DMS 273 (cell line): ENCODE results near the gene OR52B6.
"Not testable (repeated sequence)": the region's sequence is repeated elsewhere in the genome, so short reads cannot be mapped to it uniquely, and the experiment has no call there.

Experiments
- DNase-seq: peaks from one replicate; lab custom pipeline; 2025; ENCODE audit not compliant: unreplicated experiment; lab: John Stamatoyannopoulos, UW

Gene OR52B6

GRCh38 chr11:5593146-5593545 is 12.5 kb downstream of the OR52B6 start:
- no peak for DNase-seq

- DNase-seq: no peak
Observed at GRCh38 chr11:5596607-5597201, 16.0 kb downstream of the OR52B6 start, which contains the start of gene TRIM6. Gene TRIM6 (plus strand): TSS chr11:5596637. CDS start chr11:5596898, 261 bp downstream.

- DNase-seq: no peak
Observed at GRCh38 chr11:5597953-5598352, 17.3 kb downstream of the OR52B6 start.

DNA sequence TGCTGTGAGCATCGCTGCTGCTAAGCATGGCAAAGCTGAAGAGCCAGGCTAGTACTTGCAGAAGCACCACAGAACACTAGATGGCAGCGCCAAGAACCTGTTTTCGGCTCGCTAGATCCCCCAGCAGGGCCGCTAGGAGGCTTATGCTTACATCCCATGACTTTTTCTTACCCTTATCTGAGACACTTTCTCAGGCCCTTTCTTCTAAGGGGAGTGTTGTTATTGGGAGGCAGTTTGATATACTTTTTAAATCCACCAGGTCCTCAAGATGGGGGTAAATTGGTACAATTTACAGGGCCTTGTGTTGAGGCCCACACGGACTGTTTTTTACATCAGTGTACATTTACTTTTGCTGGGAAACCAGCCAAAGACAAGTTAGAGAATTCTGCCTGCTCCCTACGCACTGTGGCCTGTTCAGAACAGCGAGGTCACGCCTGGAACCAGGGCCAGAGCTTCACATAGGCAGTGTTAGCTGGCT is 19.7 kb downstream of the OR52B6 start:
- peak; percentile 72 for DNase-seq

DNA sequence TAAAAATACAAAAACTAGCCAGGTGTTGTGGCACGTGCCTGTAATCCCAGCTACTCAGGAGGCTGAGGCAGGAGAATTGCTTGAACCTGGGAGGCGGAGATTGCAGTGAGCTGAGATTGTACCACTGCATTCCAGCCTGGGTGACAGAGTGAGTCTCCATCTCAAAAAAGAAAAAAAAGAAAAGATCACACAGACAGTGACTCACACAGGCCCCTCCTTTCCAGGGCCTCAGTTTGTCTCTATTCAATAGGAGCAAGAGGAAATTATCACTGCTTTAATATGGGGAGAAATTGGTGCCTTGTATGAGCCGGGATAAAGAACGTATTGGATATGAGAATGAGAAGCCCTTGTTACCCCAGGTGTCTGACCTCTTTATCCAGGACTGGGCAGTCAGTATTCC is 22.1 kb downstream of the OR52B6 start:
- not testable (repeated sequence) for DNase-seq

DNA sequence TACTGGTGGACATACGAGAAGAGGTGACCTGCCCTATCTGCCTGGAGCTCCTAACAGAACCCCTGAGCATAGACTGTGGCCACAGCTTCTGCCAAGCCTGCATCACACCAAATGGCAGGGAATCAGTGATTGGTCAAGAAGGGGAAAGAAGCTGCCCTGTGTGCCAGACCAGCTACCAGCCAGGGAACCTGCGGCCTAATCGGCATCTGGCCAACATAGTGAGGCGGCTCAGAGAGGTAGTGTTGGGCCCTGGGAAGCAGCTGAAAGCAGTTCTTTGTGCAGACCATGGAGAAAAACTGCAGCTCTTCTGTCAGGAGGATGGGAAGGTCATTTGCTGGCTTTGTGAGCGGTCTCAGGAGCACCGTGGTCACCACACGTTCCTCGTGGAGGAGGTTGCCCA is 22.6 kb downstream of the OR52B6 start:
- DNase-seq: no peak

DNA sequence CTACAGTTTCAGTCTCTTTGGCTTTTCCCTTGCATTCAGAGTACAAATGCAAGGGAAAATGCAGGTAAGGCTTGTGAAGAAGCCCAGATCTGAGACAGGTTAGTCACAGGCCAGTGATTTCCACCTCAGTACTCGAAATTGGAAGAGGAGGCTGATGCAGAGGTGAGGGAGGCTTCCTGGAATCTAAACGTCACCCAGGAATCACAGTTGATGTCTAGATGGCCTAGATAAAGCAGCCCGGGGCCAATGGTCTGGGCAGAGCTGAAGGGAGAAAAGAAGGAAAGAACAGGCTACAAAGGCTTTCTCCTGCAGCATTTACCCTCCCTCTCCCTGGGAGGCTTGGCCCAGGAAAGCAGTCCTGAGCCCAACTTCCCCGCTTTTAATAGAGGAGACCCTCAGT is 24.2 kb downstream of the OR52B6 start:
- DNase-seq: no peak

GRCh38 chr11:5605849-5606248 is 25.2 kb downstream of the OR52B6 start:
- no peak for DNase-seq

GRCh38 chr11:5608808-5609207 is 28.1 kb downstream of the OR52B6 start:
- no peak for DNase-seq

- DNase-seq: no peak
Observed at GRCh38 chr11:5610446-5610845, 29.8 kb downstream of the OR52B6 start.

- DNase-seq: no peak
Observed at GRCh38 chr11:5611627-5612026, 30.9 kb downstream of the OR52B6 start.

DNA sequence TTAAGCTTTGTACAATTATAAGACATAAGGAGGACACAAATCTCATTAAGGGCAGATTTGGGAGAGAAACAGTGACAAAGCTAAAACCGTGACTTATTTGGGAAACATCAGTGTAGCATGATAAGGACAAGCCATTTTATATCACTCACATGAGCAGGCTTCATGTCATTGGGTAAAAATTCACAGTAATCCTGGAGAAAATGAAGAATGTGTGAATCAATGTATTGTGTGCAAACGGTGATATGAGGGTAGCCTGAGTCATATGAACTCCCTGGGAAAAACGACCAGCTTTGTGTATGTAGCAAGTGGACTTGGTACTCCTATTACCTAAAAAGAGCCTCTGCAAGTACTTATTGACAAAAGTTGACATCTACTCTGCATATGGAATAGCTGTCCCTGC is 38.1 kb downstream of the OR52B6 start:
- DNase-seq: no peak

- peak; percentile 1 for DNase-seq
Observed at GRCh38 chr11:5620651-5621521, 40.2 kb downstream of the OR52B6 start.

DNA sequence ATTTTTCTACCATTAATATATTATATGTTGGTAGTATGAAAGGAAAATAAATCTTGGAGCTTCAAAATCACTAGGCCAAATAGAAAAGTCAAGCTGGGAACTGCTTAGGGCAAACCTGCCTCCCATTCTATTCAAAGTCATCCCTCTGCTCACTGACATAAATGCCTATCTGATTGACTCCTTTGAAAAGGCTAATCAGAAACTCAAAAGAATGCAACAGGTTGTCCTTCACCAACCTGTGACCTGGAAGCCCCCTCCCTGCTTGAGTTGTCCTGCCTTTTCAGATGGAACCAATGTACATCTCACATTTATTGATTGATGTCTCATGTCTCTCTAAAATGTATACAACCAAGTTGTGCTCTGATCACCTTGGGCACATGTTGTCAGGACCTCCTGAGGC is 40.9 kb downstream of the OR52B6 start:
- DNase-seq: no peak

DNA sequence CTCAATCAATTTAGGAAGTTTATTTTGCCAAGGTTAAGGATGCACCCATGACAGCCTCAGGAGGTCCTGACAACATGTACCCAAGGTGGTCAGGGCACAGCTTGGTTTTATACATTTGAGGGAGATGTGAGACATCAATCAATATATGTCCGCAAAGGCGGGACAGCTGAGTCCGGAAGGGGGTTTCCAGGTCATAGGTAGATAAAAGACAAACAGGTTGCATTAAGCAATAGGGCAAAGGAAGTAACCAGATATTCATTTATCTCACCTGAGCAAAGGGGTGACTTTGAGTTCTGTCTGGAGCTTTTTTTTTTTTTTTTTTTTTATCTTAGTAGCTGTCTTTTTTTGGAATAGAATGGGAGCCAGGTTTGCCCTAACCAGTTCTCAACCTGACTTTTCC is 42.1 kb downstream of the OR52B6 start:
- no peak for DNase-seq

DNA sequence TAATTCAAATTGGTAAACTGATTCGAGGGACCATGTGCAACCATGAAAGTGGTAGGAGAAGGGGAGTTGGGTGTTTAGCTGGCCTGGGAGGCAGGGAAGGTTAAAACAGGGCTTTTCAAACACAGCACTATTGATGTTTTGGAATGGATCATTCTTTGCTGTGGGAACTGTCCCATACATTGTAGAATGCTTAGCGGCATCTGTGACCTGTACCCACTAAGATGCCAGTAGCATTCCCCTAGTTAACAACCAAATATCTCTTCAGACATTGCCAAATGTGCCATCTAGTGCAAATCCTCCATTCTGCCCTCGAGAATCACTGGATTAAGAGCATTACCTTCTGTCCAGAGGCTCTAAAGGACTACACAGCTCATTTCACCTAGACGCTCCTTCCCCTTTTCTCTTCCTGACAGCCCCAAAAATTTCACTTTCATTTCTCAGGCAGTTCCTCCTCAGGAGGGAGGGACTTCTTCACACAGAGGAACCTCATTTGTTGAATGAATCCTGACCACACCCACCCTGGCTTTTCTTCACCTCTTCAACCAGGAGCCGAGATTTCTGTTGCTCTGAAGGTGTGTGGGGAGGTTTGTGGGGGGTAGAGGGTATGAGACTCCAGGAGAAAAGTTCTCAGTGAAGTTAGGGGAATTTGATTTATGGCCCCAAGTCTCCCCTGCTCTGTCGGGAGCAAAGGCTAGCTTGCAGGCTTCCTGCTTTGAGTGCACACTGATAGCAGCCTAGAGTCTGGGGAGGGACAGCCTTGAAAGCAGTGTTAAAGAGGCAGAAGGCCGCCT is 44.0 kb downstream of the OR52B6 start, which contains the start of gene TRIM34:
TRIM34 (plus strand) TSS at position 513 of the 791 bp plus-strand sequence. CDS start 7,331 bp downstream, outside the sequence.
- peak; percentile 4 for DNase-seq

DNA sequence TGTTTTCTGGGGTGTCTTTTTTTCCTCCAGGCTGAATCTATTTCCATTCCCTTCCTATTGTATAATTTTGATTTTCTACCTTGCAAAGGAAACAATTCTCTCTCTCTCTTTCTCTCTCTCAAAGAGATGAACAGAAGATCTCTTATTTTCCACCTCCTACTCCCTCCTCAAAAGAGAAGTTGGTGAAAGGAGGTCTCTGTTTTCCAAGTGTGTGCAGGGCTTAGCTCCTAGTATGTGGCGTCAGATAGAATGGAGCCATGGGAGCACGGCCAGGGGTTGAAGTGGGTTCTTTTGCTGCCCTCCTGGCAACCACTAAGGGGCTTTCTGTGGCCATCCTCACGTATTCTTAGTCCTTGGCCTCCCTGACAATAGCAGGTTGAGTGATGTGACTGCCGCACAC is 44.6 kb downstream of the OR52B6 start:
- DNase-seq: no peak

GRCh38 chr11:5626196-5626595 is 45.5 kb downstream of the OR52B6 start:
- no peak for DNase-seq

GRCh38 chr11:5631417-5631816 is 50.7 kb downstream of the OR52B6 start:
- DNase-seq: no peak
